HG03354 (cell line): ENCODE data around the gene CACNA1G.

ENCODE experiments used
- ATAC-seq: cut with Tn5 transposase; IDR thresholded peaks from one replicate; pipeline ENCODE4 v1.9.1; 2021; ENCODE audit warnings: mild to moderate bottlenecking; ENCODE audit not compliant: unreplicated experiment, poor library complexity, severe bottlenecking

The CACNA1G gene

GRCh38 chr17:50637829-50638605, 77.5 kb downstream of the CACNA1G start:
- ATAC-seq, result no peak

DNA sequence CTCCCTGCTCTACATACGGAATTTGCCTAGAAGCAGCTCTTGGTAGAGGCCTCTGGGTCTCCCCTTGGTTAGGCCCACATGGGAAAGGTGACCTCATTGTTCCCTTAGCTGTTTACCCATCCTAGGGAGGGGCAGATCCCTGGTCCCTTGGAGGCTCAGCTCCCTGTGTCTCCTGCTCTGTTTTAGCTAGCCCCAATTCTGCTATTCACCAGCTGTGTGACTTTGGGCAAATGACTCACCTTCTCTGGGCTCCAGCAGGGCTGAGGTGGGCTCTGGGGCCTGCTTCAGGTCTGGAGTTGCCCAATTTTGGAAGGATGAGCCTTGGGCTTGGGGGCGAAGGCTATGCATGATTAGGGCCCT, 78.1 kb downstream of the CACNA1G start:
- ATAC-seq, result no peak

- ATAC-seq, result no peak
Observed at GRCh38 chr17:50638966-50639713, 78.6 kb downstream of the CACNA1G start.

- no peak for ATAC-seq
Observed at GRCh38 chr17:50640686-50641351, 80.3 kb downstream of the CACNA1G start.

DNA sequence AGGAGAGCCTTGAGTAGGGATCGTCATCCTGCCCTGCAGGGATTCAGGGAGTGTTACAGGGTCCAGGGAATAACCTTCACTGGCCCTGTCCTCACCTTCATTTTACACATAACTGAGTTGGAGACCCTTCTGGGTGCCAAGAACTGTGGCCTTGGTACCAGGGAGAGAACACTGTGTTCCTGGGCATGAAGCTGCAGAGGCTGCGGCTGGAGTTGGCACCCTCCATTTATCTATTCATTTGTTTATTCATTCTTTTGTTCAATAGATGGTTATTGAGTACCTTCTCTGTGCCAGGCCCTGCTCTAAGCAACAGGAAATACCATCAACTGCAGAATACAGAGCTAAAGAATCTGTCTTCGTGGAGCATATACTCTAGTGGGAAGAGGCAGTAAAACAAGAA, 80.8 kb downstream of the CACNA1G start:
- no peak for ATAC-seq

- no peak for ATAC-seq
Observed at GRCh38 chr17:50642071-50642721, 81.7 kb downstream of the CACNA1G start.

GRCh38 chr17:50642722-50643656, 82.5 kb downstream of the CACNA1G start:
- no peak for ATAC-seq

GRCh38 chr17:50645748-50646682, 85.5 kb downstream of the CACNA1G start:
- ATAC-seq, result no peak

- ATAC-seq, result no peak
Observed at GRCh38 chr17:50647187-50647586, 86.7 kb downstream of the CACNA1G start.

DNA sequence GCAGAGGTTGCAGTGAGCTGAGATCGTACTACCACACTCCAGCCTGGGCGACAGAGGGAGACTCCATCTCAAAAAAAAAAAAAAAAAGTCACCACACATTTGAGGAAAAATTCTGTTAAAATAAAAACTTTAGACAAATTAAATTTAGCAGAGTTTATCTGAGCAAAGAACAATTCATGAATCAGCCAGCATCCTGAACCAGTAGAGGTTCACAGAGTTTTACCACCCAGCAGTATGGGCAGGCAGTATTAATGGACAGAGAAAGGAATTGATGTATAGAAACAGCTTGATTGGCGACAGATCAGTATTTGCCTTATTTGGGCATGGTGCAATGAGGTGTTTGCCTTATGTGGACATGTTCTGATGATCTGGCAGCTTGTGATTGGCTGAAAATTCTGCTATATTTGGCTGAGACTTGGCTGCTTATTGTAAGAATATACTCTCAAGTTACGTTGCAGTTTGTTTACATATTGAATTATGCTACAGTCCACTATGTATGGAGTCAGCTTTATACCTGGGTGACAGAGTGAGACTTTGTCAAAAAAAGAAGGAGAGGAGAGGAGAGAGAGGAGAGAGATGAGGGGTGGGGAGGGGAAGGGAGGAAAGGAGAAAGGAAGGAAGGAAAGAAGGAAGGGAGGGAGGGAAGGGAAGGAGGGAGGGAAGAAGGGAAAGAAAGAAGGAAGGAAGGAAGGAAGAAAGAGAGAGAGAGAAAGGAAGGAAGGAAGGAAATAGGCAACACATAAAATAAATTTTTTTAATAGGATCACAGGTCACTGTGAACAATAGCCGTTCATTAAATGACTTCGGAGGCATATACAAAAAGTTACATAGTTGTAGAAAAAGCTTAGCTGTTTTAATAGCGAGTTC, 88.8 kb downstream of the CACNA1G start:
- ATAC-seq, result no peak

GRCh38 chr17:50651661-50652060, 91.1 kb downstream of the CACNA1G start:
- ATAC-seq, result no peak

GRCh38 chr17:50653738-50654137, 93.2 kb downstream of the CACNA1G start:
- no peak for ATAC-seq

- ATAC-seq, result no peak
Observed at GRCh38 chr17:50656509-50656908, 96.0 kb downstream of the CACNA1G start.

DNA sequence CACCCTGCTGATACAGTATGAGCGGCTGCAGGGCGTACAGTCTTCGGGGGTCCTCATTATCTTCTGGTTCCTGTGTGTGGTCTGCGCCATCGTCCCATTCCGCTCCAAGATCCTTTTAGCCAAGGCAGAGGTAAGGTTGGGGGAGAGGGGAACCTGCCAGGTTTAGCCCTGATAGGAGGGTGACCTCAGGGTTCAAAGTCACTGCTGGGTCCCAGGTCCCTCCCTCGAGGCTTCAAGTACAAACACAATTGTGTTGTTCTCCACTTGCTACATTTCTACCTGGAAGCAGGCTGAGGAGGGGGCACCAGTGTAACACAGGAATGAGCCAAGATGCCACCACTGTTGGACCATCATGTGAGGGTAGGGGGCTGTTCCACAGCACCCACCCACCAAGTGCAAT, 96.5 kb downstream of the CACNA1G start:
- no peak for ATAC-seq

DNA sequence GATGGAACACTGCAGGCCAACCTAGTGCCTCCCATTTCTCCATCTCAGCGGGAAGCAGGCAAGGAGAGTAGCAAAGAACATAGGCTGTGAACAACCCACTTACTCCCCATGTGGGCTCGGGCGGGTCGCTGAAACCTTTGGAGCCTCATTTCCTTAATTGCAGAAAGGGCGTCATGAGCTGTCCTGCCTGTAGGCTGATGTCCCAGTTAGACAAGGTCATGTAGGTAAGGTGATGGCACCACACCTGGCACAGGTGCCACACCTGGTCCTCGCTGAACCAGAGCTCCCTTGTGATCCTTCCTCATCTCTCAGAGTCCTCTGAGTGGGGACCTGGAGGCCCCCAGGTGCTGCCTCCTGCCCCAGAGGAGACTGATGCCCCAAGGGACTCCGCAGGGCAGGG, 97.1 kb downstream of the CACNA1G start:
- no peak for ATAC-seq

GRCh38 chr17:50658616-50659015, 98.1 kb downstream of the CACNA1G start:
- ATAC-seq, result no peak

- ATAC-seq, result no peak
Observed at GRCh38 chr17:50659179-50659578, 98.7 kb downstream of the CACNA1G start.
